ENCODE results near the gene CYP27C1.
"Not testable (repeated sequence)": the region's sequence is repeated elsewhere in the genome, so short reads cannot be mapped to it uniquely, and the experiment has no call there.

CYP27C1 gene

DNA sequence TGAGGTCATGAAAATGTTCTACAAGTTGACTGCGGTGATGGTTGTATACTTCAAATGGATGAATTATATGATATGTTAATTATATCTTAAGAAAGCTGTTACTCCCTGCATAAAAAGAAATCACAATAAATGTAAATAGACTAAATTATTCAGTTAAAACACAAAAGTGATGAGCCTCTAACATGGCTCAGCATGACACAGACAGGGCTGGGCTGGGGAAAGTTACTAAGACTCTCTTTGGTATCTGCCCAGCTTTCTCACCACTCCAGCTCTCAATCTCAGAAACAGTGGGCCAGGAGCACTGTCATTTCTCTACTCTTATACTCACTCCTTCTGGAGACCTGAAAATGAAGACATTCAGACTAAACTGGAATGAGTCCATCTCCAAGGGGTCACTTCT is 3.5 kb downstream of the CYP27C1 start:
- peaks cover 0 to 32% (median 22%) of the 10 kb centered on the region in 4 experiments for H3K4me1 ChIP-seq (ENCODE audit: control extremely low read depth in 1 of 4, control insufficient read depth in 4 of 4, insufficient read depth in 4 of 4, low read length in 3 of 4)
- H3K27ac ChIP-seq (ENCODE audit: insufficient read depth in 1 of 2, low read depth in 1 of 2, low read length in 2 of 2, poor library complexity in 1 of 2, severe bottlenecking in 2 of 2) = no peak overlapping the region
- peaks cover 6 to 54% (median 26%) of the 10 kb centered on the region in 5 experiments for H3K27me3 ChIP-seq (replicated peaks in 2 of 5; ENCODE audit: control insufficient read depth in 4 of 5, insufficient read depth in 5 of 5, low read length in 4 of 5)
- peaks cover 1 to 11% (median 5%) of the 10 kb centered on the region in 5 experiments for H3K9me3 ChIP-seq (ENCODE audit: control extremely low read depth in 1 of 5, control insufficient read depth in 4 of 5, insufficient read depth in 2 of 5, low read depth in 1 of 5, low read length in 4 of 5)
- DNase-seq = no peak
- CTCF ChIA-PET = no interaction called here
- WGBS (ENCODE audit: insufficient coverage) = no CpG with 5 or more reads among the region's 1 CpG
- no peak overlapping the region for H3K4me3 ChIP-seq (ENCODE audit: control insufficient read depth in 1 of 7, extremely low read depth in 1 of 7, insufficient read depth in 4 of 7, low read depth in 2 of 7, low read length in 6 of 7)
- H3K36me3 ChIP-seq (ENCODE audit: control insufficient read depth in 4 of 4, insufficient read depth in 4 of 4, low read length in 3 of 4) = no peaks in the 10 kb centered on the region
- POLR2A ChIA-PET = no interaction called here

- WGBS (ENCODE audit: insufficient coverage) = no CpG with 5 or more reads among the region's 2 CpGs
- ChIA-PET CTCF (no interaction called here), POLR2A (no interaction called here)
- Histone ChIP-seq H3K4me1 (ENCODE audit: control extremely low read depth in 1 of 4, control insufficient read depth in 4 of 4, insufficient read depth in 4 of 4, low read length in 3 of 4) (peaks cover 0 to 32% (median 22%) of the 10 kb centered on the region in 4 experiments), H3K36me3 (ENCODE audit: control insufficient read depth in 4 of 4, insufficient read depth in 4 of 4, low read length in 3 of 4) (no peaks in the 10 kb centered on the region), H3K4me3 (ENCODE audit: control insufficient read depth in 1 of 7, extremely low read depth in 1 of 7, insufficient read depth in 4 of 7, low read depth in 2 of 7, low read length in 6 of 7) (no peak overlapping the region), H3K27me3 (replicated peaks in 2 of 5; ENCODE audit: control insufficient read depth in 4 of 5, insufficient read depth in 5 of 5, low read length in 4 of 5) (peaks cover 6 to 50% (median 26%) of the 10 kb centered on the region in 5 experiments), H3K27ac (ENCODE audit: insufficient read depth in 1 of 2, low read depth in 1 of 2, low read length in 2 of 2, poor library complexity in 1 of 2, severe bottlenecking in 2 of 2) (no peak overlapping the region), H3K9me3 (ENCODE audit: control extremely low read depth in 1 of 5, control insufficient read depth in 4 of 5, insufficient read depth in 2 of 5, low read depth in 1 of 5, low read length in 4 of 5) (peaks cover 1 to 11% (median 5%) of the 10 kb centered on the region in 5 experiments)
- no peak for DNase-seq
These were observed 4.0 kb downstream of the CYP27C1 start for GRCh38 chr2:127216095-127216494.

DNA sequence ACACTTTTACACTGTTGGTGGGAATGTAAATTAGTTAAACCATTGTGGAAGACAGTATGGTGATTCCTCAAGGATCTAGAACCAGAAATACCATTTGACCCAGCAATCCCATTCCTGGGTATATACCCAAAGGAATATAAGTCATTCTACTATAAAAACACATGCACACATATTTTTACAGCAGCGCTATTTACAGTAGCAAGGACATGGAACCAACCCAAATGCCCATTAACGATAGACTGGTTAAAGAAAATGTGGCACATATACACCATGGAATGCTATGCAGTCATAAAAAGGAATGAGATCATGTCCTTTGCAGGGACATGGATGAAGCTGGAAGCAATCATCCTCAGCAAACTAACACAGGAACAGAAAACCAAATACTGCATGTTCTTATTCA is 5.9 kb downstream of the CYP27C1 start:
- H3K27me3 ChIP-seq (replicated peaks in 2 of 5; ENCODE audit: control insufficient read depth in 4 of 5, insufficient read depth in 5 of 5, low read length in 4 of 5) = peaks cover 6 to 33% (median 17%) of the 10 kb centered on the region in 5 experiments
- DNase-seq; H3K27ac ChIP-seq (ENCODE audit: insufficient read depth in 1 of 2, low read depth in 1 of 2, low read length in 2 of 2, poor library complexity in 1 of 2, severe bottlenecking in 2 of 2); H3K4me3 ChIP-seq (ENCODE audit: control insufficient read depth in 1 of 7, extremely low read depth in 1 of 7, insufficient read depth in 4 of 7, low read depth in 2 of 7, low read length in 6 of 7); POLR2A ChIA-PET; CTCF ChIA-PET; H3K36me3 ChIP-seq (ENCODE audit: control insufficient read depth in 4 of 4, insufficient read depth in 4 of 4, low read length in 3 of 4): not testable (repeated sequence)
- peaks cover 0 to 15% (median 8%) of the 10 kb centered on the region in 4 experiments for H3K4me1 ChIP-seq (ENCODE audit: control extremely low read depth in 1 of 4, control insufficient read depth in 4 of 4, insufficient read depth in 4 of 4, low read length in 3 of 4)
- peaks cover 1 to 11% (median 5%) of the 10 kb centered on the region in 5 experiments for H3K9me3 ChIP-seq (ENCODE audit: control extremely low read depth in 1 of 5, control insufficient read depth in 4 of 5, insufficient read depth in 2 of 5, low read depth in 1 of 5, low read length in 4 of 5)
- WGBS (ENCODE audit: insufficient coverage) = no CpG with 5 or more reads among the region's 2 CpGs

GRCh38 chr2:127208313-127208712 is 11.8 kb downstream of the CYP27C1 start:
- no peaks in the 10 kb centered on the region for H3K9me3 ChIP-seq (ENCODE audit: control extremely low read depth in 1 of 5, control insufficient read depth in 4 of 5, insufficient read depth in 2 of 5, low read depth in 1 of 5, low read length in 4 of 5)
- ChIA-PET CTCF (interaction anchor here (1.0 kb wide), 1 partner anchor 35 kb away, joined by 3 read pairs; no protein-coding TSS in a partner anchor), POLR2A (no interaction called here)
- no peak for DNase-seq
- H3K36me3 ChIP-seq (ENCODE audit: control insufficient read depth in 4 of 4, insufficient read depth in 4 of 4, low read length in 3 of 4) = no peaks in the 10 kb centered on the region
- H3K4me3 ChIP-seq (ENCODE audit: control insufficient read depth in 1 of 7, extremely low read depth in 1 of 7, insufficient read depth in 4 of 7, low read depth in 2 of 7, low read length in 6 of 7) = no peak overlapping the region
- no peak overlapping the region for H3K27ac ChIP-seq (ENCODE audit: insufficient read depth in 1 of 2, low read depth in 1 of 2, low read length in 2 of 2, poor library complexity in 1 of 2, severe bottlenecking in 2 of 2)
- no peaks in the 10 kb centered on the region for H3K4me1 ChIP-seq (ENCODE audit: control extremely low read depth in 1 of 4, control insufficient read depth in 4 of 4, insufficient read depth in 4 of 4, low read length in 3 of 4)
- no peaks in the 10 kb centered on the region for H3K27me3 ChIP-seq (replicated peaks in 2 of 5; ENCODE audit: control insufficient read depth in 4 of 5, insufficient read depth in 5 of 5, low read length in 4 of 5)
- 94% methylated on average over 3 of the region's 4 CpGs for WGBS (ENCODE audit: insufficient coverage)

GRCh38 chr2:127205218-127206125 is 14.6 kb downstream of the CYP27C1 start:
- no peak for DNase-seq
- no peak overlapping the region for H3K4me3 ChIP-seq (ENCODE audit: control insufficient read depth in 1 of 7, extremely low read depth in 1 of 7, insufficient read depth in 4 of 7, low read depth in 2 of 7, low read length in 6 of 7)
- H3K4me1 ChIP-seq (ENCODE audit: control extremely low read depth in 1 of 4, control insufficient read depth in 4 of 4, insufficient read depth in 4 of 4, low read length in 3 of 4) = no peaks in the 10 kb centered on the region
- no peaks in the 10 kb centered on the region for H3K9me3 ChIP-seq (ENCODE audit: control extremely low read depth in 1 of 5, control insufficient read depth in 4 of 5, insufficient read depth in 2 of 5, low read depth in 1 of 5, low read length in 4 of 5)
- ChIA-PET CTCF (interaction anchor here (1.3 kb wide), 1 partner anchor 129 kb away, joined by 3 read pairs; no protein-coding TSS in a partner anchor), POLR2A (no interaction called here)
- no peaks in the 10 kb centered on the region for H3K27me3 ChIP-seq (replicated peaks in 2 of 5; ENCODE audit: control insufficient read depth in 4 of 5, insufficient read depth in 5 of 5, low read length in 4 of 5)
- H3K27ac ChIP-seq (ENCODE audit: insufficient read depth in 1 of 2, low read depth in 1 of 2, low read length in 2 of 2, poor library complexity in 1 of 2, severe bottlenecking in 2 of 2) = no peak overlapping the region
- 93% methylated on average over 22 of the region's 35 CpGs for WGBS (ENCODE audit: insufficient coverage)
- no peaks in the 10 kb centered on the region for H3K36me3 ChIP-seq (ENCODE audit: control insufficient read depth in 4 of 4, insufficient read depth in 4 of 4, low read length in 3 of 4)

DNA sequence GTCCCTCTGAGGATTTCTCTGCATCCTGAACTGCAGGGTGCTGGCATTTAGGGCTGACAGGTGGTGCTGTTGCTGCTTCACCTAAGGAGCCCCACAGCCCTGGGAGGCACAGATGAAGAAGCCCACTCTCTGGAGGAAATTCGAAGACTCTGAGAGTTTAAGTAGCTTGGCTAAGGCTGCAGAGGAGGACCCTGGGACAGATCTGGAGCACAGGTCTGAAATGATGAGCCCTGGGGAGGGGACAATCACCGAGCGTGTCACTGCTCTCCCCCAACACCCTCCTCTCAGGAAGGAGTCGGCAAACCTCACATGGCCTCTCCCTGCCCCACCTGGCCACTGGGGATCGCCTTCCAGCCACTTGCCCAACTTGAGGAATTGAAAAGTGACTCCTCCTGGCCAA is 18.6 kb downstream of the CYP27C1 start:
- Histone ChIP-seq H3K27ac (ENCODE audit: insufficient read depth in 1 of 2, low read depth in 1 of 2, low read length in 2 of 2, poor library complexity in 1 of 2, severe bottlenecking in 2 of 2) (no peak overlapping the region), H3K4me1 (ENCODE audit: control extremely low read depth in 1 of 4, control insufficient read depth in 4 of 4, insufficient read depth in 4 of 4, low read length in 3 of 4) (peaks cover 0 to 4% (median 1%) of the 10 kb centered on the region in 4 experiments), H3K27me3 (replicated peaks in 2 of 5; ENCODE audit: control insufficient read depth in 4 of 5, insufficient read depth in 5 of 5, low read length in 4 of 5) (no peaks in the 10 kb centered on the region), H3K36me3 (ENCODE audit: control insufficient read depth in 4 of 4, insufficient read depth in 4 of 4, low read length in 3 of 4) (no peaks in the 10 kb centered on the region), H3K4me3 (ENCODE audit: control insufficient read depth in 1 of 7, extremely low read depth in 1 of 7, insufficient read depth in 4 of 7, low read depth in 2 of 7, low read length in 6 of 7) (no peak overlapping the region), H3K9me3 (ENCODE audit: control extremely low read depth in 1 of 5, control insufficient read depth in 4 of 5, insufficient read depth in 2 of 5, low read depth in 1 of 5, low read length in 4 of 5) (peaks cover 0 to 3% (median 0%) of the 10 kb centered on the region in 5 experiments)
- no peak for DNase-seq
- CTCF ChIA-PET = no interaction called here
- 95% methylated on average over 5 of the region's 5 CpGs for WGBS (ENCODE audit: insufficient coverage)
- POLR2A ChIA-PET = no interaction called here

GRCh38 chr2:127200962-127201361 is 19.1 kb downstream of the CYP27C1 start:
- ChIA-PET POLR2A (no interaction called here), CTCF (no interaction called here)

More at GRCh38 chr2:127200962-127201361, 19.1 kb downstream of the CYP27C1 start:
- Histone ChIP-seq H3K27me3 (replicated peaks in 2 of 5; ENCODE audit: control insufficient read depth in 4 of 5, insufficient read depth in 5 of 5, low read length in 4 of 5) (no peaks in the 10 kb centered on the region), H3K36me3 (ENCODE audit: control insufficient read depth in 4 of 4, insufficient read depth in 4 of 4, low read length in 3 of 4) (no peaks in the 10 kb centered on the region), H3K9me3 (ENCODE audit: control extremely low read depth in 1 of 5, control insufficient read depth in 4 of 5, insufficient read depth in 2 of 5, low read depth in 1 of 5, low read length in 4 of 5) (peaks cover 0 to 3% (median 0%) of the 10 kb centered on the region in 5 experiments), H3K4me1 (ENCODE audit: control extremely low read depth in 1 of 4, control insufficient read depth in 4 of 4, insufficient read depth in 4 of 4, low read length in 3 of 4) (peaks cover 0 to 4% (median 1%) of the 10 kb centered on the region in 4 experiments), H3K27ac (ENCODE audit: insufficient read depth in 1 of 2, low read depth in 1 of 2, low read length in 2 of 2, poor library complexity in 1 of 2, severe bottlenecking in 2 of 2) (no peak overlapping the region), H3K4me3 (ENCODE audit: control insufficient read depth in 1 of 7, extremely low read depth in 1 of 7, insufficient read depth in 4 of 7, low read depth in 2 of 7, low read length in 6 of 7) (no peak overlapping the region)
- 98% methylated on average over 6 of the region's 7 CpGs for WGBS (ENCODE audit: insufficient coverage)
- no peak for DNase-seq
